Neural progenitor cell (in vitro differentiated cells): ENCODE measurements around the gene BLVRA. TPM values are rescaled to one million over a fixed set of nuclear protein-coding genes. Genes with fewer than 3 reads are reported as not detected.

Experiments
- DNase-seq: peaks from one replicate; pipeline ENCODE4 v3.0.0-alpha.2; 2016; ENCODE audit warnings: low spot score
- H2AFZ ChIP-seq: fragments of 200-600 bp; sonication (generic); replicated peaks from 2 replicates; pipeline ENCODE4 v1.6.1; 2016; ENCODE audit warnings: antibody characterized with exemption
- H3F3A ChIP-seq: fragments of 200-600 bp; sonication (generic); 2 replicates; pipeline ENCODE4 v1.6.1; 2016; ENCODE audit warnings: antibody characterized with exemption, low read depth
- H3K27ac ChIP-seq: fragments of 200-600 bp; sonication (generic); 2 replicates; pipeline ENCODE4 v1.5.1; 2016; ENCODE audit warnings: mild to moderate bottlenecking
- H3K27me3 ChIP-seq: fragments of 200-600 bp; sonication (generic); 2 replicates; pipeline ENCODE4 v1.6.1; 2016; ENCODE audit warnings: mild to moderate bottlenecking, moderate library complexity
- H3K36me3 ChIP-seq: fragments of 200-600 bp; sonication (generic); 2 replicates; pipeline ENCODE4 v1.5.1; 2016
- H3K4me1 ChIP-seq: fragments of 200-600 bp; sonication (generic); 2 replicates; pipeline ENCODE4 v1.6.1; 2016; ENCODE audit warnings: mixed run types
- H3K4me2 ChIP-seq: fragments of 200-600 bp; sonication (generic); 2 replicates; pipeline ENCODE4 v1.6.1; 2016
- H3K4me3 ChIP-seq: fragments of 200-600 bp; sonication (generic); 2 replicates; pipeline ENCODE4 v1.5.1; 2016
- H3K79me2 ChIP-seq: fragments of 200-600 bp; sonication (generic); 2 replicates; pipeline ENCODE4 v1.6.1; 2016; ENCODE audit warnings: low read depth
- H3K9ac ChIP-seq: fragments of 200-600 bp; sonication (generic); 2 replicates; pipeline ENCODE4 v1.6.1; 2016
- H3K9me3 ChIP-seq: fragments of 200-600 bp; sonication (generic); 2 replicates; pipeline ENCODE4 v1.5.1; 2016; ENCODE audit warnings: low read depth
- H4K20me1 ChIP-seq: fragments of 200-600 bp; sonication (generic); 2 replicates; pipeline ENCODE4 v1.6.1; 2016; ENCODE audit warnings: low read depth
- H3K27ac Mint-ChIP-seq: 3 replicates; pipeline ENCODE4 v1.8.0; 2021; ENCODE audit warnings: mixed read lengths
- H3K27me3 Mint-ChIP-seq: 2 replicates; pipeline ENCODE4 v1.8.0; 2022; ENCODE audit warnings: low read depth, mild to moderate bottlenecking, inconsistent platforms, moderate library complexity, mixed read lengths; ENCODE audit not compliant: insufficient read depth
- H3K36me3 Mint-ChIP-seq: 3 replicates; pipeline ENCODE4 v1.8.0; 2021; ENCODE audit warnings: mixed read lengths
- H3K4me1 Mint-ChIP-seq: 3 replicates; pipeline ENCODE4 v1.8.0; 2021; ENCODE audit warnings: mixed read lengths
- H3K4me3 Mint-ChIP-seq: 3 replicates; pipeline ENCODE4 v1.8.0; 2021; ENCODE audit warnings: mild to moderate bottlenecking, moderate library complexity, mixed read lengths
- H3K9me3 Mint-ChIP-seq: 3 replicates; pipeline ENCODE4 v1.8.0; 2020; ENCODE audit warnings: mixed read lengths
- EZH2 ChIP-seq: fragments of 200-600 bp; sonication (generic); IDR thresholded peaks from 2 replicates; pipeline ENCODE4 v1.6.1; 2017; ENCODE audit warnings: antibody characterized with exemption, mild to moderate bottlenecking, moderate library complexity
- EZH2phosphoT487 ChIP-seq: fragments of 200-600 bp; sonication (generic); IDR thresholded peaks from 2 replicates; pipeline ENCODE4 v1.6.1; 2017; ENCODE audit warnings: antibody characterized with exemption
- total RNA-seq: library from RNA; depleted of rRNA; stranded (reverse); fragments of >200 nt; gene quantifications from 2 replicates; pipeline ENCODE4 v1.2.3, GENCODE V29; 2015; ENCODE audit warnings: low replicate concordance
- TF ChIP-seq, protein P1 (sequence below): fragments of 200-600 bp; sonication (generic); IDR thresholded peaks from 2 replicates; pipeline ENCODE4 v1.5.1; 2017; ENCODE audit warnings: antibody characterized with exemption, mild to moderate bottlenecking

The BLVRA gene
- total RNA-seq, 1 donor from 2014 or later, result 27.9 TPM

DNA sequence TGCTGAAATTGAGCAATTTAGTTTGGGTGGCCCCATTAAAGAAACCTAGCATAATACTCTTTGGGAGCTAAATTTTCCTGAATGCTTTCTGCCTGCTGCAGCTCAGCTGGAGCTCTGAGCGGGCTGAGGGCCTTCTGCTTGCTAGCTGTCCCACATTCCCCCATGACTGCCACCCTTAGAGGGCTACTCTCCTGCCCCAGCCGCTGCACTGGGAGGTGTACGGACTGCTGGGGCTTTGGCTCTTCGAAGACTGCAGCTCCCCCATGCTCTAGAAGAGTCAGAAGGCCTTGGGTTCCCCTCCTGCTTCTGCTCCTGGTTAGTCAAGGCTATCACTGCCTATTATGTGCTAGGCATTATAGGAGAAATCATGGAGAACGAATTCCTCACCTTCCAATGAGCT, 31.5 kb downstream of the BLVRA start:
- no peak overlapping the region for H3K27ac Mint-ChIP-seq
- H3K36me3 ChIP-seq, result no peaks in the 10 kb centered on the region

DNA sequence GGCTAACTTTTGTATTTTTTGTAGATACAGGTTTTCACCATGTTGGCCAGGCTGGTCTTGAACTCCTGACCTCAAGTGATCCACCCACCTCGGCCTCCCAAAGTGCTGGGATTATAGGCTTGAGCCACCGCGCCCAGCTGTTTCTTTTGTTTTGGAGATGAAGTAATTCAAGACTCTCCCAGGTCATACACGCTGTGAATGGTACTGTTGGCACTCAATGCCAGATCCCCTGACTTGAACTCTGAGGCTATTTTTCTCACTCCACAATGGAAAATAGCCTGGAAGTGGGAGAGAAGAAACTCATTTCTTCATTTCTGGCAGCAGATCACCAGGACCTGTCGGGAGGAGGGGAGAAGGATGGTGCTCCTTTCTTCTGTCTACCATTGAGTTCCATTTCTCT, 32.4 kb downstream of the BLVRA start:
- no peak overlapping the region for H3K4me3 Mint-ChIP-seq
- Histone ChIP-seq H4K20me1 (no peaks in the 10 kb centered on the region), H3K4me1 (no peaks in the 10 kb centered on the region), H3K4me2 (no peak overlapping the region), H3K79me2 (no peaks in the 10 kb centered on the region), H3K4me3 (no peak overlapping the region), H3K27me3 (no peaks in the 10 kb centered on the region), H3K9me3 (no peaks in the 10 kb centered on the region), H2AFZ (no peak overlapping the region), H3K9ac (no peak overlapping the region), H3K36me3 (no peaks in the 10 kb centered on the region), H3K27ac (no peak overlapping the region), H3F3A (no peaks in the 10 kb centered on the region)
- H3K4me1 Mint-ChIP-seq, result no peaks in the 10 kb centered on the region
- DNase-seq, result no peak
- H3K9me3 Mint-ChIP-seq, result no peaks in the 10 kb centered on the region
- H3K36me3 Mint-ChIP-seq, result peaks cover 4% of the 10 kb centered on the region
- no peak for TF ChIP-seq EZH2
- no peak overlapping the region for H3K27ac Mint-ChIP-seq
- H3K27me3 Mint-ChIP-seq, result no peaks in the 10 kb centered on the region

More for the DNA sequence above, 31.5 kb downstream of the BLVRA start:
- H2AFZ ChIP-seq, result no peak overlapping the region
- H3F3A ChIP-seq, result no peaks in the 10 kb centered on the region
- TF ChIP-seq, protein P1, sequence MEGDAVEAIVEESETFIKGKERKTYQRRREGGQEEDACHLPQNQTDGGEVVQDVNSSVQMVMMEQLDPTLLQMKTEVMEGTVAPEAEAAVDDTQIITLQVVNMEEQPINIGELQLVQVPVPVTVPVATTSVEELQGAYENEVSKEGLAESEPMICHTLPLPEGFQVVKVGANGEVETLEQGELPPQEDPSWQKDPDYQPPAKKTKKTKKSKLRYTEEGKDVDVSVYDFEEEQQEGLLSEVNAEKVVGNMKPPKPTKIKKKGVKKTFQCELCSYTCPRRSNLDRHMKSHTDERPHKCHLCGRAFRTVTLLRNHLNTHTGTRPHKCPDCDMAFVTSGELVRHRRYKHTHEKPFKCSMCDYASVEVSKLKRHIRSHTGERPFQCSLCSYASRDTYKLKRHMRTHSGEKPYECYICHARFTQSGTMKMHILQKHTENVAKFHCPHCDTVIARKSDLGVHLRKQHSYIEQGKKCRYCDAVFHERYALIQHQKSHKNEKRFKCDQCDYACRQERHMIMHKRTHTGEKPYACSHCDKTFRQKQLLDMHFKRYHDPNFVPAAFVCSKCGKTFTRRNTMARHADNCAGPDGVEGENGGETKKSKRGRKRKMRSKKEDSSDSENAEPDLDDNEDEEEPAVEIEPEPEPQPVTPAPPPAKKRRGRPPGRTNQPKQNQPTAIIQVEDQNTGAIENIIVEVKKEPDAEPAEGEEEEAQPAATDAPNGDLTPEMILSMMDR, result no peak
- TF ChIP-seq EZH2 (no peak), EZH2phosphoT487 (no peak)
- Mint-ChIP-seq H3K4me1 (no peaks in the 10 kb centered on the region), H3K4me3 (no peak overlapping the region), H3K36me3 (peaks cover 4% of the 10 kb centered on the region), H3K9me3 (no peaks in the 10 kb centered on the region), H3K27me3 (no peaks in the 10 kb centered on the region)
- H3K27ac ChIP-seq, result no peak overlapping the region
- H3K4me2 ChIP-seq, result no peak overlapping the region
- no peaks in the 10 kb centered on the region for H4K20me1 ChIP-seq
- H3K4me1 ChIP-seq, result no peaks in the 10 kb centered on the region
- H3K4me3 ChIP-seq, result no peak overlapping the region
- no peak for DNase-seq
- no peaks in the 10 kb centered on the region for H3K9me3 ChIP-seq
- no peaks in the 10 kb centered on the region for H3K79me2 ChIP-seq
- no peaks in the 10 kb centered on the region for H3K27me3 ChIP-seq
- H3K9ac ChIP-seq, result no peak overlapping the region

DNA sequence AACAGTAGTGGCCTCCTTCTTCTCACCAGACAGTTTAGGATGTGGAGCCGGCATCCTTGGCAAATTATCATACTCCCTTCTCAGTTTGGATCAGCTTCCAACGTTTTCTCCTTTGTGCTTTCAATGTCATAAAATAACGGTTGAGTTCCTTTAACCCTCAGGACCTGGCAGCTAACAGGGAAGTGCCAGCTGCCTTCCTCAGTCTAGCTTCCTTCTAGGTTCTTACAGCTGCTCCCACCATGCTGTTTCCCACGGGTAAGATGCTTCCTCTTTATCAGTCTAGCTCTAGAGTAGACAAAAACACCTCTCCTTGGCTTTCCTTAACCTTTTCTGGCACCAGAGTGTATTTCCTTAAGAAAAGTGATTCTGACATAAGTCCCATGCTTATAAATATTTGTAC, 33.2 kb downstream of the BLVRA start:
- no peak for DNase-seq
- no peak for TF ChIP-seq EZH2
- TF ChIP-seq, protein P1, result no peak
- Histone ChIP-seq H3K9me3 (no peaks in the 10 kb centered on the region), H3K27ac (no peak overlapping the region), H3K4me3 (no peak overlapping the region), H4K20me1 (no peaks in the 10 kb centered on the region), H2AFZ (no peak overlapping the region), H3K27me3 (no peaks in the 10 kb centered on the region), H3K36me3 (no peaks in the 10 kb centered on the region), H3K4me2 (no peak overlapping the region), H3K4me1 (no peaks in the 10 kb centered on the region), H3F3A (no peaks in the 10 kb centered on the region), H3K79me2 (no peaks in the 10 kb centered on the region), H3K9ac (no peak overlapping the region)
- H3K27me3 Mint-ChIP-seq, result no peaks in the 10 kb centered on the region
- H3K4me3 Mint-ChIP-seq, result no peak overlapping the region
- H3K9me3 Mint-ChIP-seq, result no peaks in the 10 kb centered on the region
- peaks cover 4% of the 10 kb centered on the region for H3K36me3 Mint-ChIP-seq
- H3K4me1 Mint-ChIP-seq, result no peaks in the 10 kb centered on the region
- no peak overlapping the region for H3K27ac Mint-ChIP-seq

DNA sequence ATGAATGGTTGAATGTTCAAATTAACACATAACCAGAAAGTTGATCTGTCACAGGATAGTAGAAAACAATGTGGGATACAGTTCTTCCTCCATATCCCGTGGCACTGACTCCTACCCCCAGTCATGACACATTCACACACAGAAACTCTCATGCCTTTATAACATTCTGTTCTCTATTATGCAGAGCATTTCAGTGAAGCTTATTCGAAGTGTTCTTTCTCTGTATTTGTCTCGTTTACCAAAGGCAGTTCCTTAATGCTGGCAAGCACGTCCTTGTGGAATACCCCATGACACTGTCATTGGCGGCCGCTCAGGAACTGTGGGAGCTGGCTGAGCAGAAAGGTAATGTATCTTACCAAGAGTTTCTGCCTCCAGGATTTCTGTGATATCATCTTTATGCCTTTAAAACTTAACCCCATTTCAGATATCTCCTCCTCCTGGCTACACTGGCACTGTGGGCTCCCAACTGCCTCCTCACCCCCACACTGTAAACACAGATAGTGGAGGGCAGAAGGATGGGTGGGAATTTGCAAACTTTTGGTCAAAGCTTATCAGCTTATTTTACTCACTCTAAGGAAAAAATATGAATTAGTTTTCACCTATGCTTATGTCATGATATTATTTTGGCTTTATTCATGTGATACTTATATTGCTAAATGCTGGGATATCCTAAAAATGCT, 34.1 kb downstream of the BLVRA start:
- Mint-ChIP-seq H3K27me3 (no peaks in the 10 kb centered on the region), H3K36me3 (peaks cover 4% of the 10 kb centered on the region), H3K4me3 (no peak overlapping the region), H3K4me1 (no peaks in the 10 kb centered on the region), H3K27ac (no peak overlapping the region), H3K9me3 (no peaks in the 10 kb centered on the region)
- Histone ChIP-seq H3K9me3 (no peaks in the 10 kb centered on the region), H4K20me1 (no peaks in the 10 kb centered on the region), H3F3A (no peaks in the 10 kb centered on the region), H3K4me2 (no peak overlapping the region), H3K9ac (no peak overlapping the region), H3K27ac (no peak overlapping the region), H3K36me3 (no peaks in the 10 kb centered on the region), H3K4me1 (no peaks in the 10 kb centered on the region), H3K27me3 (no peaks in the 10 kb centered on the region), H3K4me3 (no peak overlapping the region), H2AFZ (no peak overlapping the region), H3K79me2 (no peaks in the 10 kb centered on the region)
- no peak for DNase-seq
- TF ChIP-seq, protein P1, result no peak
- TF ChIP-seq EZH2phosphoT487, result no peak
- no peak for TF ChIP-seq EZH2
